OCI-LY7 (cell line): ENCODE results near the gene SAMM50.

ENCODE experiments used
- EZH2phosphoT487 ChIP-seq: fragments of 200-600 bp; sonication (generic); IDR thresholded peaks from 2 replicates; pipeline ENCODE4 v1.6.1; 2018; ENCODE audit warnings: low read depth, borderline replicate concordance, mild to moderate bottlenecking, mixed run types, antibody characterized with exemption, low read length, moderate library complexity, mixed read lengths
- TF ChIP-seq, protein P1 (sequence below): fragments of 200-600 bp; sonication (generic); conservative IDR thresholded peaks from 2 replicates; pipeline ENCODE4 v1.5.1; 2014; ENCODE audit warnings: mild to moderate bottlenecking, antibody characterized with exemption, low read length, moderate library complexity, mixed read lengths

DNA sequence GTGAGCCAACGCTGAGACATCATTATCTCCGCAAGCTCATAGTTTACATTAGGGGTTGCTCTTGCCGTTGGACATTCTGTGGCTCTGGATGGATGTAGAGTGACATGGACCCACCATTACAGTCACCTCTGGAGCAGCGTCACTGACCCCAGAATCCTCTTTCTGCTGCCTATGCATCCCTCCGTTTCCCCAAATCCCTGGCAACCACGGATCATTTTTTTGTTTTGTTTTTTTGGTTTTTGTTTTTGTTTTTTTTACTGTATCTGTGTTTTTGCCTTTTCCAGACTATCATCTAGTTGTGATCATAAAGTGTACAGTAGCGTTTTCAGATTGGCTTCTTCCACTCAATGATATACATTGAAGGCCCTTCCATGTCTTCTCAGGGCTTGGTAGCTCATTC is 72.8 kb downstream of the SAMM50 start:
- TF ChIP-seq, protein P1, sequence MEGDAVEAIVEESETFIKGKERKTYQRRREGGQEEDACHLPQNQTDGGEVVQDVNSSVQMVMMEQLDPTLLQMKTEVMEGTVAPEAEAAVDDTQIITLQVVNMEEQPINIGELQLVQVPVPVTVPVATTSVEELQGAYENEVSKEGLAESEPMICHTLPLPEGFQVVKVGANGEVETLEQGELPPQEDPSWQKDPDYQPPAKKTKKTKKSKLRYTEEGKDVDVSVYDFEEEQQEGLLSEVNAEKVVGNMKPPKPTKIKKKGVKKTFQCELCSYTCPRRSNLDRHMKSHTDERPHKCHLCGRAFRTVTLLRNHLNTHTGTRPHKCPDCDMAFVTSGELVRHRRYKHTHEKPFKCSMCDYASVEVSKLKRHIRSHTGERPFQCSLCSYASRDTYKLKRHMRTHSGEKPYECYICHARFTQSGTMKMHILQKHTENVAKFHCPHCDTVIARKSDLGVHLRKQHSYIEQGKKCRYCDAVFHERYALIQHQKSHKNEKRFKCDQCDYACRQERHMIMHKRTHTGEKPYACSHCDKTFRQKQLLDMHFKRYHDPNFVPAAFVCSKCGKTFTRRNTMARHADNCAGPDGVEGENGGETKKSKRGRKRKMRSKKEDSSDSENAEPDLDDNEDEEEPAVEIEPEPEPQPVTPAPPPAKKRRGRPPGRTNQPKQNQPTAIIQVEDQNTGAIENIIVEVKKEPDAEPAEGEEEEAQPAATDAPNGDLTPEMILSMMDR = no peak
- TF ChIP-seq EZH2phosphoT487 = no peak
